Loucy (cell line): ENCODE measurements around the gene RACGAP1.

Source experiments
- CTCF ChIP-seq: fragments of 200-600 bp; sonication (generic); conservative IDR thresholded peaks from 2 replicates; pipeline ENCODE4 v1.5.1; 2014; ENCODE audit warnings: mild to moderate bottlenecking, antibody characterized with exemption, low read length
- EZH2phosphoT487 ChIP-seq: fragments of 200-600 bp; IDR thresholded peaks from 2 replicates; pipeline ENCODE4 v1.6.1; 2018; ENCODE audit warnings: antibody characterized with exemption, mild to moderate bottlenecking, moderate library complexity, borderline replicate concordance

- TF ChIP-seq CTCF: no peak
- TF ChIP-seq EZH2phosphoT487: no peak
Measured at GRCh38 chr12:49965836-49966235, 59.5 kb downstream of the RACGAP1 start.
